AML-193 (cell line): ENCODE data around the gene RAD51B.

Experiments
- DNase-seq, 2 experiments: peaks; one replicate each; lab custom pipeline; 2025; lab: John Stamatoyannopoulos, UW

The RAD51B gene

DNA sequence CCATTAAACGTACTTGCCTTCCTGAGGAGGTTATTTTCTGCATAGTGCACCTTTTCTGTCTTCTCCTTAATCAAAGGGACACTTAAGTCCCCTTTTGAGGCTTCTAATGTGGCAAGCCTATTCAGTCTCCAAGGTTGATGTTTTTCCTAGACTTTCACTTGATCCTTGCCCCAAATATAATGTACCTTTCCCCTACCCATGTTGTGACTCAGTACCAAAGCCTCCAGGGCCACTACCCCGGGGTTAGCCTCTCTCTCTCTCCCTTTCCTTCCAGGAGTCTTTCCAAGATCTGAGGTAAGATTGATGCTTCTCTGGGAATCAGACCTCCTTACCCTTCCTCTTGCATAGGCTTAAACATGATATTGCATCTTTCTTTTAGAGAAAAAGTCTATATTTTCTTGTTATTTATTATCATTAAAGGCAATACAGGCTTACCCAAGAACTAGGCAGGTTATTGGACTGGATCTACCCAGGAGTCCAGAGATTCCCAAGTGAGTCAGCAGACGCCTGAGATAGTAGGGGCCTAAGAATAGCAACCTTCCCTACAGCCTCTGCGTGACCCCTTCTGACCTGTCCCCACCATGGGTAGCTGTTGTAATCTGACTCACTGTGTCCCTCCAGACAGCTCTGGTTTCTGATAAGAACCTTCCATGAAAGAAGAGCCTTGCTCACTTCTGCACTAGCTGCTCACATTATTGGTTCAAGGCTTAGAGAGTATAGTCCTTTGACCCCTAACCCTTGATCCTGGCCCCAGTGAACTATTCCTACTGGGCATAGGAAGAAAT is 800.4 kb downstream of the RAD51B start:
- DNase-seq, result no peak

GRCh38 chr14:68621400-68622365 is 802.1 kb downstream of the RAD51B start:
- DNase-seq, result no peak

- no peak for DNase-seq
Measured at GRCh38 chr14:68622856-68623255, 803.3 kb downstream of the RAD51B start.

DNA sequence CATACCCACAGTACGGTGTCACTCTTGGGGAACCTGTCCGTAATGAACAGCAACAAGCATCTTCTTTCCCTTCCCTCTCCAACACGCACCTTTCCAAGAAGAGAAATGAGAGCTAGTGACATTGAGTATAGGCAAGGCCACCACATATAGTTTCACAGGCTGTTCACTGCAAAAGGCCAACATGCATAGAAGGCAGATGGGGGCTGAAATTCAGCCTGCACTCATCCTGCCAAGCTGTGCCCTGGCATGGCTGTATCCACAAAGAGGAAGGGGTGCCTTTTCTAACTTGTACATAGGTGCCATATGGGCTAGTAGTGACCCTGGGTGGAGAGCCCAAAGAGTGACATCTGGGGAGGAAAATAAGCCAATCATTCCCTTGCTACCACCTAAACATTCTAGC is 803.7 kb downstream of the RAD51B start:
- DNase-seq, result no peak

DNA sequence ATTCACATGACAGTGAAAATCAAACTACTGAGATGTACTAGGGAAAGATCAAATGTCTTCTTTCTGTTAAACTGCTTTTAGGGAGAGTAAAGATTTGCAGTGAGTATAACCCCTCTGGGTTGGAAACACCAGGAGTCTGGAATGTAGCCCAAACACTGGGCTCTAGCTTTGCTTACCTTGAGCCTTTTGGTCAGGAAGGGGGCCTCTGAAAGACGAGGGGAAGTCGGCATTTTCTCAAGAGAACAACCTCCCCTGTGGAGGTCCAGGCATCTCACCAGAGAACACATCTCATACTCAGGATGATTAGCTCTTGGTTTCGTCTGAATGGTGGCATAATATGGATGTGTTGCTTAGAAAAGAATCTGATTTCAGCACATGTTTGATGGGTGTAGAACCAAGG is 804.2 kb downstream of the RAD51B start:
- no peak for DNase-seq

- DNase-seq, result no peak
Measured at GRCh38 chr14:68624541-68625220, 805.1 kb downstream of the RAD51B start.

DNA sequence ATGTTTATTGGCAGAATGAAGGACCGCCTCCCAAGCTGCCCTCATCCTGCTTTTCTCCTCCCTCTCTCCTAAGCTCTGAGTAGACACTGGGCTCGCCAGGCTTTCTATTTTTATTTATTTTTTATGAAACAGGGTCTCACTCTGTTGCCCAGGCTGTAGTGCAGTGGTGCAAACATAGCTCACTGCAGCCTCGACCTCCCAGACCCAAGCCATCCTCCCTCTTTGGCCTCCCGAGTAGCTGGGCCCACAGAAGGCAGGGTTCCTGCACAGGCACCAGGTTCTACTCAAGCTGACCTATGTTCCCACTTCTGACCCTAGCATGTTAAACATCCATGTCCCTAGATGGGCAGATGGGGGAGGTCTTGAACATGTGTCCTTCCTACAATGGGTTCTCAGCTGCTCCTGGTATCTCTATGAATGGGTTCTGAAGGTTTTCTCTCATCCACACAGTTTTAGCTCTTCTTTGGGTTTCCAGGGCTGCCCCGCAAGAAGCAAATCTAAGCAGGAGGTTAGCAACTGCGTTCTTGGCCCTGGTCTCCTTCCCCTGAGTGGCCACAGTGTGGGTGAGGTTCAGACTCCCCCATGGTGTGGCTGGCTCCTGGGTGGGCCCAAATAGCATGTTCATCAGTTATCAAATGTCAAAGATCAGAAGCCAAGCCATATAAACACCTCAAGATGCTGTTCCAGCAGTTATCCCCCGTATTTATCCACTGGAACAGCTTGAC is 805.9 kb downstream of the RAD51B start:
- no peak for DNase-seq

DNA sequence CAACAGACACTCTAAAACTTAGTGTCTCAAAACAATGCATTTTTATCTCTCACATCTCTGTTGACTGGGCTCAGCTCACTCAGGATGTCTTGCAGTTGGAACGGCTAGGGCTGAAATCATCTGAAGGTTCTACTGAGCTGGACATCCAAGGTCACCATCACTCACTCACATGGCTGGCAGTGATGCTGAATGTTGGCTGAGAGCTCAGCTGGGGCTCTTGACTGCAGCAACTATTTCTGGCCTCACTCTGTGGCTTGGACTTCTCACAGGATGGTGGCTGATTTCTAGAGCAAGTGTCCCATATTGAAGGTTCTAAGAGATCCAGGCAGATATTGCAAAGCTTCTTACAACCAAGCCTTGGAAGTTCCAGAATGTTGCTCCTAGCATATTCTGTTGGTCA is 806.8 kb downstream of the RAD51B start:
- DNase-seq, result no peak

- DNase-seq, result no peak
Measured at GRCh38 chr14:68627050-68627867, 807.7 kb downstream of the RAD51B start.

GRCh38 chr14:68627868-68628604 is 808.5 kb downstream of the RAD51B start:
- no peak for DNase-seq

DNA sequence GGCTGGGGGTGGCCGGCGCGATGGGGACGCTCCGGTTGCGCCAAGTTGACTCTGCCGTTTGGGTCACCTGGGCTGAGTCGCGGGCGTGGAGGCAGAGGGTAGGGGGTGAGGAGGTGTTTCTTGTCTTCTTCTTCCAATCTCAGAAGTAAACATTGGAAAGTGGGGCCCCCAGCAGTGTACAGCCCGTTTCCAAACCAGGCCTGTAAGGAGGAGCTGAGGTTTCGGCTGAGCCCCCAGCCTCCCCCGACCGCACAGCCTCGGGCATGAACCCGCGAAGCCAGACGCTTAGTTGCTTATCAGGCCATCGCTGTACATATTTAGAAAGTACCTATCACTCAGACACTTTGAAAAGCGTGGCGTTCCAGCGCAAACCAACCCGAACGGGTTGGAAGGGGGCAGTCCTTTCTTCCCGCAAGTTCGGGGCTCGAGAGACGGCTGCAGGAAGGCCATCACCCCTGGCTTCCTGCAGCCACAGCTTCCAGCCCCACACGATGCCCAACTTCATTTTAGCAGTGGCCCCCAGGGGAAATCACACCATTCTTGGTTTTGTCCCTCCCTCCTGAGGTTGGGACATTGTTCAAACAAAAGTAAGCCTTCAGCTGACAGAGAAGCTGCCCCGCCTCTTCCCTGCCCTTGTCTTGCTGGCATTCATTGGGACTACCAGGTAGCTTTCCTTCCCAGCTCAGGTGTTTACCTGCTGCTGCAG is 809.2 kb downstream of the RAD51B start:
- DNase-seq, result no peak

DNA sequence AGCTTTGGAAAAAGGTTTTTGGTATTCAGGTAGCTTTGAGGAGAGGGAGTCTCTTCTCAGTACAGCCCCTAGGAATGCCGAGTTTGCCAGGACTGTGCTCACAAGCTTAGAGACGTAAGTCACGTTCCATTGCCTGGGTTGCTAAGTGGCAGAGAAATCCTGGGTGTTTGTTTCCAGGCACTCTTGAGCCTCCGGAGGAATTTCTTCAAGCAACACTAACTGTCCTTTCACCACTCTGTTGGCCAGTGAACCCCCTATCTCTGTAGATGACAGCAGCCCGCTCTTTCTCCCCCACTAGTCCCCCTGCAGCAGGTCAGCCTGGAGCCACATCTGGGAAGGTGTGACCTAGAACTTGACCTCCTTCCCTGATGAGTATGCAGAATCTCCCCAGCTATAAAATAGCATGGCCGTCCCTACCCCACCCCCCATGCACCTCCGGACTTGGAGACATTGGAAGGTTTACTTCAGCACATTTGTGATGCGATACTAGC is 810.5 kb downstream of the RAD51B start:
- DNase-seq, result no peak

- no peak for DNase-seq
Measured at GRCh38 chr14:68630611-68631393, 811.2 kb downstream of the RAD51B start.

DNA sequence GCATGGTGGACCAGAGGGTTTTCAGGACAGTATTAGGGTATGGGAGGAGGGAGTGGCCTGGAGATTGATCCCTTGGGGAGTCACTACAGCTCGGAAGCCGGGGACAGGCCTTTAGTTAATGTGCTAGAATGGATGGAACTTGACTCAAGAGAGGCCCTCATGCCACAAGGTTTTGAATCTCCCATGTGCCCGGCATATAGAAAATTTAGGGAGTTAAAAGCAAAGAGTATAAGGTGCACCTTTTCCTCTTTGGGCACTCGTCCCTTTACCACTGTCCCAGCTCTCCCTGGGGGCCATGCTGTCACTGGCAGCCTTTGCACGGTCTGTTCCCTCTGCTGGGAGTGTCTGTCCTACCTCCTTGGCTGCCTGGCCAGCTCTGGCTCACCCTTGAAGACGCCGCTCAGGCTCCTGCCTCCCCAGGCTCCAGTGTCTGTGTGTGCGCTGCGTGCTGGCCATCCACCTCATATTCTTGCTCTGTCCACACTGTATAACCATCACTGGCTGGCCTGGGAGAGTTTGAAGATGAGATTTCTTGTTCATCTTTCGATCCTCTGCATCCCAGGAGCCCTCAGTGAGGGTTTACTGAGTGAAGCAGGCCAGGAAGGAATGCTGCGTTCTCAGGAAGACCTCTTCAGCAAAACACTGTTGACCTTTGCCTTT is 811.9 kb downstream of the RAD51B start:
- no peak for DNase-seq

DNA sequence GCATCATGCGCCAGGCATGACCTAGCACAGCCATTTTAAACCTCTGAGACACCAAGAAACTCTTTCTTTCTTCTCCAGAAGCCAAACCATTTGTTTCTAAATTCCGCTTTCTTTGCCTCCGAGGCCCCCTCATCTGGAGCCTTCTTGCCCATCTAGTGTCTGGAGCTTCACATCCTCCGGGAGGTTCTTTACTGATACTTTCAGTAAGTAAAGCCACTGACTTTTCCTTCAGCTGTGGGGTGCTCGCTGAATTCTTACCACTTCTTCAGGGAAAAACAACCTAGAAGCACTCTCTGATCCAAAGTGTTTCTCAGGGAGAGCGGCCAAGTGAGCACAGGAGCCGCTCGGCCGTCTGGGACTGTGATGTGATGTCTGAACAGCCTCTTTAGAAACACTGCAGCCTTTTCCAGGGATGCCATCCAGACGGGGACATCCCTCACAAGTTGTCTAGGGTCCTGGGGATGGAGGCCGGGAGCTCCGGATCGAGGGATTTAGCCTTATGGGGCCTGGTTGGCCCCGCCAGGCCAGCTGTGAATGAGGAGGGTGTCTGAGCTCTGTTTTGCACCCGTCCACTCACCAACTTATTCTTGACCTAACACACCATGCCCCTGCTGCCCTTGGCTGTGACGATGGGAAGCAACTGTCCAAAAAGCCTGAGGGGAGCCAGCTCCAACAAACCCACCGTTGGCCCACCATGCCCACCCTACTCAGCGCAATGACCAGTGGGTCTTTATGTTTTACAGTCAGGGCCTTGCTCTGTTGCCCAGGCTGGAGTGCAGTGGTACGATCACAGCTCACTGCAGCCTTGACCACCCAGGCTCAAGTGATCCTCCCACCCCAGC is 812.7 kb downstream of the RAD51B start:
- no peak for DNase-seq

DNA sequence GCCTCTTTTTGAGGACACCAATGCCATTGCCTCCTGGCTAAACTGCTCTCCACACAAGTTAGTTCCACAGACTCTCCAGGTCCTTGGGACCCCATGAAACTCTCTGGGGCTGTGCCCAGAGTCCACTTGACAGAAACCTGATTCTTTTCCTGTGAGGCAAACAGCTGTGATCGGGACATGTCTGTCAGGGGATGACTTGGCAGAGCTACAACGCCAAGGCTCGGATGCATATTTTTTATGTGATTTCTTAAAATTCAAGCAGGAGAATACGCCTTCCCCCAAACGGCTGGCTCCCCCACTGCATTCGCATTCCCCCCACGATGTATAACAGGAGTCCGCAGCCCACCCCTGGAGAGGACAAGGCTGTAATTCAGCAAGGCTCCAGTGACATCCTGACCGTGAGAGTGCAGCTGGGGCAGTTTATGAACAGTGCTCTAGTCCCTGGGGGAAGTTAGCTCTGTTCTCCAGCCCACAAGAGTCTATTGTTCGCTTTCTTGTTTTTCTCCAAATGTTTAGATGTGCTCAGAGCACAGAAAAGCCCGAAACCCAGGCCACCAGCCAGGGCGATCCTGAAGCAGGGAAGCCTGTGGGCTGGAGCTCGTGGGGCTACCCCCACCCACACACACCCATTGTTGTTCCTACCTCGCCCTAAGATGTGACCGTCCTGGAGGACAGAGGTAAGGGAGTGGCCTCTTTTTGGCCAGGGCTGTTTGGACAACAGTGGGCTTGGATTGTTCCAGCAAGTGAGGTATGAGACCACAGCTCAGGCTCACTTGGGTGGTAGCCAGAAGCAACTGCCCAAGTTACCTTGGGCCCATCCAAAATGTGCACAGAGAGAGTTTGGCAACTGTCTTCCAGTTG is 813.8 kb downstream of the RAD51B start:
- DNase-seq, result no peak
